PC-9 (cell line): ENCODE measurements around the gene LAMA5. TPM values are rescaled to one million over a fixed set of nuclear protein-coding genes. Genes with fewer than 3 reads are reported as not detected.

ENCODE experiments used
- BruUV-seq: library from RNA; stranded (reverse); fragments of 400-500 nt; replicated peaks from 2 replicates; lab custom pipeline; 2021; lab: Mats Ljungman, UMichigan
- CTCF ChIA-PET: fragments of 300-600 bp; sonication (Branson Sonifier 250); formaldehyde crosslinking; loops from one replicate; lab custom pipeline; 2022; ENCODE audit warnings: antibody characterized with exemption; lab: Charles Lee
- POLR2A ChIA-PET: fragments of 300-600 bp; sonication (Branson Sonifier 250); formaldehyde crosslinking; loops from one replicate; lab custom pipeline; 2022; ENCODE audit warnings: antibody characterized with exemption; ENCODE audit not compliant: unreplicated experiment; lab: Charles Lee
- DNase-seq, 2 experiments: peaks; one replicate each; pipeline versions ENCODE4 v3.0.0 to v3.0.0-alpha.2; 2015 to 2022; ENCODE audit warnings: mixed read lengths in 1 of 2
- H2AFZ ChIP-seq: fragments of 200-600 bp; sonication (generic); 2 replicates; pipeline ENCODE4 v1.8.1; 2017; ENCODE audit warnings: antibody characterized with exemption
- H3F3A ChIP-seq: fragments of 200-600 bp; sonication (generic); 2 replicates; pipeline ENCODE4 v1.8.1; 2017; ENCODE audit warnings: antibody characterized with exemption, mild to moderate bottlenecking, low read depth; ENCODE audit not compliant: insufficient read depth
- H3K27ac ChIP-seq: fragments of 200-600 bp; sonication (generic); 2 replicates; pipeline ENCODE4 v1.6.1; 2016; ENCODE audit warnings: mixed run types
- H3K27me3 ChIP-seq: fragments of 200-600 bp; sonication (generic); 2 replicates; pipeline ENCODE4 v1.6.1; 2016; ENCODE audit warnings: low read depth, mixed run types; ENCODE audit not compliant: insufficient read depth
- H3K36me3 ChIP-seq: fragments of 200-600 bp; sonication (generic); 2 replicates; pipeline ENCODE4 v1.6.1; 2016; ENCODE audit warnings: low read depth, mixed run types
- H3K4me1 ChIP-seq: fragments of 200-600 bp; sonication (generic); replicated peaks from 2 replicates; pipeline ENCODE4 v1.6.1; 2016; ENCODE audit warnings: mixed run types; ENCODE audit not compliant: insufficient read depth
- H3K4me2 ChIP-seq: fragments of 200-600 bp; sonication (generic); 2 replicates; pipeline ENCODE4 v1.6.1; 2017; ENCODE audit warnings: mixed run types
- H3K4me3 ChIP-seq: fragments of 200-600 bp; sonication (generic); 2 replicates; pipeline ENCODE4 v1.6.1; 2016; ENCODE audit warnings: mixed run types
- H3K79me2 ChIP-seq: fragments of 200-600 bp; sonication (generic); 2 replicates; pipeline ENCODE4 v1.6.1; 2017; ENCODE audit warnings: low read depth, mixed run types
- H3K9me2 ChIP-seq: fragments of 200-600 bp; sonication (generic); 2 replicates; pipeline ENCODE4 v1.8.1; 2017; ENCODE audit warnings: mild to moderate bottlenecking; ENCODE audit not compliant: insufficient read depth
- H3K9me3 ChIP-seq: fragments of 200-600 bp; sonication (generic); 2 replicates; pipeline ENCODE4 v1.8.1; 2016; ENCODE audit warnings: low read depth; ENCODE audit not compliant: insufficient read depth
- H4K20me1 ChIP-seq: fragments of 200-600 bp; sonication (generic); 2 replicates; pipeline ENCODE4 v1.8.1; 2017; ENCODE audit not compliant: insufficient read depth
- CTCF ChIP-seq: fragments of 200-600 bp; sonication (generic); conservative IDR thresholded peaks from 2 replicates; pipeline ENCODE4 v1.6.1; 2017; ENCODE audit warnings: mixed run types, antibody characterized with exemption, mild to moderate bottlenecking, moderate library complexity
- EZH2 ChIP-seq: fragments of 200-600 bp; sonication (generic); IDR thresholded peaks from 2 replicates; pipeline ENCODE4 v1.8.0; 2017; ENCODE audit warnings: antibody characterized with exemption, low read depth
- intact Hi-C: fragments of 100-400 bp; cut with micrococcal nuclease; formaldehyde crosslinking; loops from one replicate; pipeline ENCODE4 v1.10.0; 2022; ENCODE audit not compliant: unreplicated experiment
- total RNA-seq: library from RNA; stranded (reverse); gene quantifications from 2 replicates; pipeline ENCODE4 v1.2.3, GENCODE V29; 2021

LAMA5 gene
- total RNA-seq, 1 experiment from 2014 or later = 700 TPM

- no peak for DNase-seq
- no peak overlapping the region for H3K27ac ChIP-seq
- TF ChIP-seq EZH2 (no peak), CTCF (peak; percentile 49; the same call in 1 of the 2 replicates)
- no peaks in the 10 kb centered on the region for H3K9me3 ChIP-seq
- no peak overlapping the region for H3K4me3 ChIP-seq
- ChIA-PET POLR2A (no interaction called here), CTCF (no interaction called here)
- BruUV-seq = no TSS peak
- H2AFZ ChIP-seq = no peak overlapping the region
- no peaks in the 10 kb centered on the region for H3K27me3 ChIP-seq
- 0 out of 2 replicates have a peak, but pooled peaks cover 7% of the 10 kb centered on the region for H4K20me1 ChIP-seq
- H3K4me1 ChIP-seq = no peaks in the 10 kb centered on the region
- no peaks in the 10 kb centered on the region for H3K9me2 ChIP-seq
- no peak overlapping the region for H3K4me2 ChIP-seq
- no peaks in the 10 kb centered on the region for H3K79me2 ChIP-seq
- H3F3A ChIP-seq = peaks cover 6% of the 10 kb centered on the region; the same call in 1 of the 2 replicates
- intact Hi-C loops = loop anchor here (5.0 kb wide), 1 partner anchor 83 kb away; no protein-coding TSS in a partner anchor
- no peaks in the 10 kb centered on the region for H3K36me3 ChIP-seq
Observed at GRCh38 chr20:62413896-62414481, 46.9 kb upstream of the LAMA5 start.

- POLR2A ChIA-PET = no interaction called here
- BruUV-seq = no TSS peak
- no peak for TF ChIP-seq CTCF
- no peaks in the 10 kb centered on the region for H3K27me3 ChIP-seq
- H3K9me2 ChIP-seq = no peaks in the 10 kb centered on the region
- H3K4me1 ChIP-seq = no peaks in the 10 kb centered on the region; the same call in 1 of the 2 replicates
- H3F3A ChIP-seq = peaks cover 8% of the 10 kb centered on the region; the same call in 1 of the 2 replicates
- intact Hi-C loops = loop anchor here (5.0 kb wide), 1 partner anchor 84 kb away; no protein-coding TSS in a partner anchor
- H4K20me1 ChIP-seq = 0 out of 2 replicates have a peak, but pooled peaks cover 7% of the 10 kb centered on the region
- CTCF ChIA-PET = no interaction called here
- no peaks in the 10 kb centered on the region for H3K79me2 ChIP-seq
- no peaks in the 10 kb centered on the region for H3K9me3 ChIP-seq
- H3K27ac ChIP-seq = no peak overlapping the region
- no peak for DNase-seq
- no peak overlapping the region for H3K4me2 ChIP-seq
- H2AFZ ChIP-seq = no peak overlapping the region
- no peaks in the 10 kb centered on the region for H3K36me3 ChIP-seq
- H3K4me3 ChIP-seq = no peak overlapping the region
Observed at GRCh38 chr20:62413025-62413570, 46.0 kb upstream of the LAMA5 start.

- H3K27ac ChIP-seq = no peak overlapping the region
- BruUV-seq = no TSS peak
- CTCF ChIA-PET = no interaction called here
- POLR2A ChIA-PET = no interaction called here
- H3K79me2 ChIP-seq = no peaks in the 10 kb centered on the region
- intact Hi-C loops = loop anchor here (5.0 kb wide), 1 partner anchor 85 kb away; no protein-coding TSS in a partner anchor
- H4K20me1 ChIP-seq = 0 out of 2 replicates have a peak, but pooled peaks cover 7% of the 10 kb centered on the region
- no peak overlapping the region for H2AFZ ChIP-seq
- TF ChIP-seq EZH2 (no peak), CTCF (no peak)
- H3K9me3 ChIP-seq = no peaks in the 10 kb centered on the region
- peaks cover 5% of the 10 kb centered on the region for H3K4me1 ChIP-seq
- H3K4me2 ChIP-seq = no peak overlapping the region
- H3K36me3 ChIP-seq = no peaks in the 10 kb centered on the region
- peaks cover 11% of the 10 kb centered on the region; the same call in 1 of the 2 replicates for H3F3A ChIP-seq
- no peak for DNase-seq
- H3K9me2 ChIP-seq = no peaks in the 10 kb centered on the region
- H3K4me3 ChIP-seq = no peak overlapping the region
- H3K27me3 ChIP-seq = no peaks in the 10 kb centered on the region
Observed at GRCh38 chr20:62412194-62413024, 45.3 kb upstream of the LAMA5 start.
